Measurements from ENCODE around the gene APOL1. TPM values are rescaled to one million over a fixed set of nuclear protein-coding genes. Genes with fewer than 3 reads are reported as not detected.
"Not testable (repeated sequence)": the region's sequence is repeated elsewhere in the genome, so short reads cannot be mapped to it uniquely, and the experiment has no call there.

APOL1 gene
- polyA plus RNA-seq, 1 donor from 2014 or later, result not detected

DNA sequence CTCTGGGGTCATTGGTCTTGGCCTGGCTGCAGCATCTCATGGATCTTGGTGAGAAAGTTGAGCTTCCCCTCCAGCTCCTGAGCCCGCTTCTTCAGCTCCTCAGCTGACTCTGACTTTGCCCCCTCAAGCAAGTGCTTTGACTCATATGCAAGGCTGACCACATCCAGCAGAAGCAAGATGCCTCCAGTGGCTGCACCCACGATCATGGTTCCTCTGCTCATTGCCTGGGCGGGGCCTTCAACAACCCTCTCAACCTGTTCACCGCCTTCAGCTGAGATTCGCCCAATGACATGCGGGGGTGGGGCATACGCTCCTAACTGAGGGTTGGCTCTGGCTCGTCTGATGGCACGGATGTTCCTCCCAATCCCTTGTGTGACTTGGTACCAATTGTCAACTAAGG, 25.5 kb upstream of the APOL1 start:
- no peak overlapping the region for H2AFZ ChIP-seq (ENCODE audit: low read depth, low read length)
- H3K4me2 ChIP-seq (ENCODE audit: low read length), result no peak overlapping the region
- H3K9me3 ChIP-seq (ENCODE audit: low read length), result no peaks in the 10 kb centered on the region
- H3K27ac ChIP-seq (ENCODE audit: low read length), result no peak overlapping the region
- no peaks in the 10 kb centered on the region for H4K20me1 ChIP-seq (ENCODE audit: insufficient read depth)
- no peak overlapping the region for H3K4me3 ChIP-seq (ENCODE audit: low read length)
- H3K9ac ChIP-seq (ENCODE audit: low read length), result no peak overlapping the region
- TF ChIP-seq SMC3 (conservative IDR thresholded peaks at IDR 0.05; ENCODE audit: poor library complexity), result no peak
- TF ChIP-seq MXI1 (conservative IDR thresholded peaks at IDR 0.05; ENCODE audit: poor library complexity, severe bottlenecking), result no peak
- TF ChIP-seq EZH2 (IDR thresholded peaks at IDR 0.05; ENCODE audit: borderline replicate concordance, insufficient read depth, low read length, poor library complexity, severe bottlenecking), result no peak
- TF ChIP-seq POLR2AphosphoS5 (IDR thresholded peaks at IDR 0.05), result no peak
- no peak for TF ChIP-seq RAD21 (conservative IDR thresholded peaks at IDR 0.05)
- no peak for TF ChIP-seq TAF1 (IDR thresholded peaks at IDR 0.05; ENCODE audit: low read depth)
- no peaks in the 10 kb centered on the region for H3K79me2 ChIP-seq (replicated peaks; ENCODE audit: insufficient read depth, low read length)
- H3K27me3 ChIP-seq (ENCODE audit: insufficient read depth, low read depth, low read length), result no peaks in the 10 kb centered on the region
- H3F3A ChIP-seq (ENCODE audit: insufficient read depth, low read length, poor library complexity, severe bottlenecking), result no peaks in the 10 kb centered on the region
- no peaks in the 10 kb centered on the region for H3K36me3 ChIP-seq (ENCODE audit: insufficient read depth, low read length)
- H3K9me2 ChIP-seq (ENCODE audit: insufficient read depth, low read length), result no peaks in the 10 kb centered on the region

DNA sequence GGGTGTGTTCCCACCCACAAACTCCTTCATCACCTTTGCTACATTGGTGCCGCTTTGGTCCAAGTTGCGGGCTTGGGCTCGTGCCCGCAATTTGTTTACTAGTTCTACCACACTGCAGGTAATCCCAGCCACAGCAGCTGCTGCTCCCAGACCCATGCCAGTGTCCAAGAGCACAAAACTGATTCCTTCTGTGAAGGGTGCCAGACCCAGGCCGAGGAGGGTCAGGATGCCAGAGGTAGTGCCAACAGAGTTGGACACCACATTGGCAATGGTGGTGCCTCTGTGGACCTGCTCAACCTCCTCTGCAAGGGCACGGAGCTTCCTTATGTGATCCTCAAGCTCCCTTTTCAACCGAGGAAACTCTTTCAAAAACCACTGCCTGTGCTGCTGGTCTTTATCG, 25.1 kb upstream of the APOL1 start:
- Histone ChIP-seq H3F3A (ENCODE audit: insufficient read depth, low read length, poor library complexity, severe bottlenecking) (no peaks in the 10 kb centered on the region), H3K4me3 (ENCODE audit: low read length) (no peak overlapping the region), H3K9me2 (ENCODE audit: insufficient read depth, low read length) (no peaks in the 10 kb centered on the region), H3K9me3 (ENCODE audit: low read length) (no peaks in the 10 kb centered on the region), H4K20me1 (ENCODE audit: insufficient read depth) (no peaks in the 10 kb centered on the region), H3K36me3 (ENCODE audit: insufficient read depth, low read length) (no peaks in the 10 kb centered on the region), H3K27me3 (ENCODE audit: insufficient read depth, low read depth, low read length) (no peaks in the 10 kb centered on the region), H2AFZ (ENCODE audit: low read depth, low read length) (no peak overlapping the region), H3K79me2 (replicated peaks; ENCODE audit: insufficient read depth, low read length) (no peaks in the 10 kb centered on the region), H3K9ac (ENCODE audit: low read length) (no peak overlapping the region), H3K4me2 (ENCODE audit: low read length) (no peak overlapping the region), H3K27ac (ENCODE audit: low read length) (no peak overlapping the region)
- TF ChIP-seq POLR2AphosphoS5 (IDR thresholded peaks at IDR 0.05), result no peak
- TF ChIP-seq RAD21 (conservative IDR thresholded peaks at IDR 0.05), result no peak
- no peak for TF ChIP-seq EP300 (conservative IDR thresholded peaks at IDR 0.05; ENCODE audit: poor library complexity, severe bottlenecking)
- TF ChIP-seq, protein P1, sequence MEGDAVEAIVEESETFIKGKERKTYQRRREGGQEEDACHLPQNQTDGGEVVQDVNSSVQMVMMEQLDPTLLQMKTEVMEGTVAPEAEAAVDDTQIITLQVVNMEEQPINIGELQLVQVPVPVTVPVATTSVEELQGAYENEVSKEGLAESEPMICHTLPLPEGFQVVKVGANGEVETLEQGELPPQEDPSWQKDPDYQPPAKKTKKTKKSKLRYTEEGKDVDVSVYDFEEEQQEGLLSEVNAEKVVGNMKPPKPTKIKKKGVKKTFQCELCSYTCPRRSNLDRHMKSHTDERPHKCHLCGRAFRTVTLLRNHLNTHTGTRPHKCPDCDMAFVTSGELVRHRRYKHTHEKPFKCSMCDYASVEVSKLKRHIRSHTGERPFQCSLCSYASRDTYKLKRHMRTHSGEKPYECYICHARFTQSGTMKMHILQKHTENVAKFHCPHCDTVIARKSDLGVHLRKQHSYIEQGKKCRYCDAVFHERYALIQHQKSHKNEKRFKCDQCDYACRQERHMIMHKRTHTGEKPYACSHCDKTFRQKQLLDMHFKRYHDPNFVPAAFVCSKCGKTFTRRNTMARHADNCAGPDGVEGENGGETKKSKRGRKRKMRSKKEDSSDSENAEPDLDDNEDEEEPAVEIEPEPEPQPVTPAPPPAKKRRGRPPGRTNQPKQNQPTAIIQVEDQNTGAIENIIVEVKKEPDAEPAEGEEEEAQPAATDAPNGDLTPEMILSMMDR (IDR thresholded peaks at IDR 0.05; ENCODE audit: poor library complexity, severe bottlenecking), result no peak
- no peak for TF ChIP-seq MXI1 (conservative IDR thresholded peaks at IDR 0.05; ENCODE audit: poor library complexity, severe bottlenecking)
- TF ChIP-seq SMC3 (conservative IDR thresholded peaks at IDR 0.05; ENCODE audit: poor library complexity), result no peak
- no peak for TF ChIP-seq TAF1 (IDR thresholded peaks at IDR 0.05; ENCODE audit: low read depth)
- no peak for TF ChIP-seq EZH2 (IDR thresholded peaks at IDR 0.05; ENCODE audit: borderline replicate concordance, insufficient read depth, low read length, poor library complexity, severe bottlenecking)
- TF ChIP-seq, protein P2, sequence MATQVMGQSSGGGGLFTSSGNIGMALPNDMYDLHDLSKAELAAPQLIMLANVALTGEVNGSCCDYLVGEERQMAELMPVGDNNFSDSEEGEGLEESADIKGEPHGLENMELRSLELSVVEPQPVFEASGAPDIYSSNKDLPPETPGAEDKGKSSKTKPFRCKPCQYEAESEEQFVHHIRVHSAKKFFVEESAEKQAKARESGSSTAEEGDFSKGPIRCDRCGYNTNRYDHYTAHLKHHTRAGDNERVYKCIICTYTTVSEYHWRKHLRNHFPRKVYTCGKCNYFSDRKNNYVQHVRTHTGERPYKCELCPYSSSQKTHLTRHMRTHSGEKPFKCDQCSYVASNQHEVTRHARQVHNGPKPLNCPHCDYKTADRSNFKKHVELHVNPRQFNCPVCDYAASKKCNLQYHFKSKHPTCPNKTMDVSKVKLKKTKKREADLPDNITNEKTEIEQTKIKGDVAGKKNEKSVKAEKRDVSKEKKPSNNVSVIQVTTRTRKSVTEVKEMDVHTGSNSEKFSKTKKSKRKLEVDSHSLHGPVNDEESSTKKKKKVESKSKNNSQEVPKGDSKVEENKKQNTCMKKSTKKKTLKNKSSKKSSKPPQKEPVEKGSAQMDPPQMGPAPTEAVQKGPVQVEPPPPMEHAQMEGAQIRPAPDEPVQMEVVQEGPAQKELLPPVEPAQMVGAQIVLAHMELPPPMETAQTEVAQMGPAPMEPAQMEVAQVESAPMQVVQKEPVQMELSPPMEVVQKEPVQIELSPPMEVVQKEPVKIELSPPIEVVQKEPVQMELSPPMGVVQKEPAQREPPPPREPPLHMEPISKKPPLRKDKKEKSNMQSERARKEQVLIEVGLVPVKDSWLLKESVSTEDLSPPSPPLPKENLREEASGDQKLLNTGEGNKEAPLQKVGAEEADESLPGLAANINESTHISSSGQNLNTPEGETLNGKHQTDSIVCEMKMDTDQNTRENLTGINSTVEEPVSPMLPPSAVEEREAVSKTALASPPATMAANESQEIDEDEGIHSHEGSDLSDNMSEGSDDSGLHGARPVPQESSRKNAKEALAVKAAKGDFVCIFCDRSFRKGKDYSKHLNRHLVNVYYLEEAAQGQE (IDR thresholded peaks at IDR 0.05; ENCODE audit: borderline replicate concordance), result no peak

DNA sequence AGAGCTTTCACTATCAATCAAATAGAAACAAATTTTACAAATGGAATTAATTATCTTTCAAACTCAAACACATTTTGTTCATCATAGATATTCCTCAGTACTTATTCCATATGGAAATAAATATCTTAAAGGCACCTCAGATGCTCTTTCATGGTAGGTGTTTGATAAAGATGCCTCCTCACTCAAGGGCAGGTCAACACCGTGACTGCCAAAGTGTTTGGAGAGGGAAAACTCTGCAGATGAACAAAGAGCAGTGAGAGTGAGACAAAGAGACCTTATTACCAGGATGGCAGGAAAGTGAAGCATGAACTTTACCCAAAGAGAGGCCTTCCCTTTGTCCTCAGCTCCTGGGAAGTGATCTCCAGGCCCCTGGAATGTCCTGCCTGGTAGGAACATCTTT, 24.6 kb upstream of the APOL1 start:
- H3K4me3 ChIP-seq (ENCODE audit: low read length); H3K36me3 ChIP-seq (ENCODE audit: insufficient read depth, low read length); H2AFZ ChIP-seq (ENCODE audit: low read depth, low read length); H3K27me3 ChIP-seq (ENCODE audit: insufficient read depth, low read depth, low read length); H3K9me2 ChIP-seq (ENCODE audit: insufficient read depth, low read length); H4K20me1 ChIP-seq (ENCODE audit: insufficient read depth); H3K9me3 ChIP-seq (ENCODE audit: low read length); H3K27ac ChIP-seq (ENCODE audit: low read length); H3F3A ChIP-seq (ENCODE audit: insufficient read depth, low read length, poor library complexity, severe bottlenecking); H3K4me2 ChIP-seq (ENCODE audit: low read length); H3K79me2 ChIP-seq (replicated peaks; ENCODE audit: insufficient read depth, low read length); H3K9ac ChIP-seq (ENCODE audit: low read length): not testable (repeated sequence)
